COLO829 (cell line): ENCODE measurements around the gene PZP.
"Not testable (repeated sequence)": the region's sequence is repeated elsewhere in the genome, so short reads cannot be mapped to it uniquely, and the experiment has no call there.

Experiments
- DNase-seq: peaks from one replicate; pipeline ENCODE4 v3.0.0; 2012; ENCODE audit warnings: low spot score

The PZP gene

DNA sequence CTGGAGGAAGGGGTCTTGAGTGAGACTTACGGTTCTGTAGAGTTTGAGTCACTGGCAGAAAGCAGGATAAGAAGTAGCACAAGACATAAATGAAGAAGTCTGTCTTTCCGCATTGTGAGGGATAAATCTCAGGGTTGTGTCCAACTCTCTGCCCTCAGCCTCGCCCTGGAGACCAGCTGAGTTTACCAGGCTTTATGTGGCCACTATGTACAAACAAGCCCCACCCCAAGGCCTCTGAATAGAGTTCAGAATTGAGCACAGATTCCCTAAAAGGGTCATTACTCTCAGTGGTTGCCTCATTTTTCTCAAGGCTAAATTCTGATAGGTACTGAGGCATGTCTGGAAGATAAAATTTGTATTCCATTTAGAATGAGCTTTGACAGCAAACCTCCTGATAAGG is at the start of gene PZP:
PZP (minus strand) TSS at position 167 of the 400 bp plus-strand sequence; CDS start at position 113, 54 bp downstream.
- no peak for DNase-seq

GRCh38 chr12:9256758-9257405 is 48.7 kb upstream of the PZP start:
- DNase-seq = peak; percentile 43

DNA sequence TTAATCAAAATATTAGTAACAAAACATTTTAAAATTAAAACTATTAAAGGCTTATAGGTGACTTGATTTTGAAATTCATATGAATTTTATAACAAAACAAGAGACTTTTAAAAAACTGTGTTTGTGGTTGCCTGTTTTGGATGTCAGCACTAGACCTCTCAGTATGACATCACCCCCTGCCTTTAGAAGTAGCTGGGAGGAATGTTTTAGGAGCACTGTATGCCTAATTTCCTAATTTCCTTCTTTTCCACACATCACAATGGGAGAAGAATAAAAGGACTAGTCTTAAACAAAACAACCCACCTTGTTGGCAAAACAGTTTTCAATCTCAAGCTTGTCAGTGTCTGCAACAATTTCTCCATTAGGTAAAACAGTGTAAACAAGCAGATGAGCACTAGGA is 48.1 kb upstream of the PZP start:
- no peak for DNase-seq

DNA sequence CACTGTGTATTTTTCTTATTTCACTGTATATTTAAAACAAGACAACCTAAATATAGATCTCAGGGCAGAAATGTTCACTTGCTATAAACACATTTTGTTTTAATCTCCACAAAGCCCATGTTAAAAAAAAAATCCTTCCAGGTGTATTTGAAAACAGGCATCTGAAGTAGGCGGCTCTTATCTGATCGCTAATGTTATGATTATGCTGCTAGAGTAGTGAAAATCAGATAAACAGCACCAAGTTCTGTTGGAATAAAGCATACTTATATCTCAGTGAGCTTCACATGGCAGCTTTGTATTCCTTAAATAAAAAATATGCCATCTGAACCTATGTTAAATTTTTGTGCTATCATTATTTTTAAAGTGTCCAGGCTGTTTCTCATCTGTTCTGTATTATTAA is 47.6 kb upstream of the PZP start:
- DNase-seq = no peak

GRCh38 chr12:9253464-9253863 is 45.3 kb upstream of the PZP start:
- DNase-seq = no peak

DNA sequence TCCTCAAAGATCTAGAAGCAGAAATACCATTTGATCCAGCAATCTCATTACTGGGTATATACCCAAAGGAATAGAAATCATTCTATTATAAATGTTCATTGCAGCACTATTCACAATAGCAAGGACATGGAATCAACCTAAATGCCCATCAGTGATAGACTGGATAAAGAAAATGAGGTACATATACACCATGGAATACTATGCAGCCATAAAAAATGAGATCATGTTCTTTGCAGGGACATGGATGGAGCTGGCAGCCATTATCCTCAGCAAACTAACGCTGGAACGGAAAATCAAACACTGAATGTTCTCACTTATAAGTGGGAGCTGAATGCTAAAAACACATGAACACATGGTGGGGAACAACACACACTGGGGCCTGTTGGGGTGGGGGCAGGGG is 44.6 kb upstream of the PZP start:
- not testable (repeated sequence) for DNase-seq

DNA sequence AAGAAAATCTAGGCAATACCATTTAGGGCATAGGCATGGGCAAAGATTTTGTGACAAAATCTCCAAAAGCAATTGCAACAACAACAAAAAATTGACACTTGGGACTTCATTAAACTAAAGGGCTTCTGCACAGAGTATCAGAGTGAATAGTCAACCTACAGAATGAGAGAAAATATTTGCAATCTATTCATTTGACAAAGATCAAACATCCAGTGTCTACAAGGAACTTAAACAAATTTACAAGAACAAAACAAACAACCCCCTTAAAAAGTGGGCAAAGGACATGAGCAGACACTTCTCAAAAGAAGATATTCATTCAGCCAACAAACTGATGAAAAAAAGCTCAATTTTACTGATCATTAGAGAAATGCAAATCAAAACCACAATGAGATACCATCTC is 44.1 kb upstream of the PZP start:
- no peak for DNase-seq

GRCh38 chr12:9248435-9248834 is 40.2 kb upstream of the PZP start:
- no peak for DNase-seq

- DNase-seq = peak; percentile 13
Observed at GRCh38 chr12:9244894-9245293, 36.7 kb upstream of the PZP start.

DNA sequence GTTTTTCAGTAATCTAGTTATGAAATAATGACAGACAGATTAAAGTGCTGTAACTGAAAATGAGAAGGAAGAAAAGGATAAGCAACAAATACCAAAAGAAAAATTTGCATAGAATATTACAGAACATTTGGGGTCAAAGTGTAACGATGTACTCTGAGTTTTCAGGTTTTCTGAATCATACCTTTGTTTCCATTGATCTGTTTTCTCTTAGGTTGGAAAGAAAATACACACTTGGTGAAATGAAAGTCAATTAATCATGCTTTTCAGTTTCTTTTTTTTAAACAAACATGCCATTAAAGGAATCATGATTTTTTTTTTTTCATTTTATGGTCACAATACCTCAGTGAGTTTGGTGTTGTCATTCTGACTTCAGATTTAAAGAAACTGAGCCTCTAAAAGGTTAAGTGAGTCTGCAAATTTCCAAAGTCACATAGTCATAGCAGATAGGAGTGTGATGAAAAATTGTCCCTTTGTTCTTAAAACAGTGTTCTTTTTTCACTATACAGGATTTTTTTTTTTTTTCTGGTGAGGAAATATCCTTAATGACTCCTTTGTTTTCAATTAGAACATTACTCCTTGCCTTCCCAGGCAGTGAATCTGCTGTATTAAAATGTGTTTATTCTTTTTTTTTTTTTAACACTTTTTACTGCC is 35.9 kb upstream of the PZP start:
- DNase-seq = peak; percentile 43

GRCh38 chr12:9241301-9241700 is 33.1 kb upstream of the PZP start:
- no peak for DNase-seq

DNA sequence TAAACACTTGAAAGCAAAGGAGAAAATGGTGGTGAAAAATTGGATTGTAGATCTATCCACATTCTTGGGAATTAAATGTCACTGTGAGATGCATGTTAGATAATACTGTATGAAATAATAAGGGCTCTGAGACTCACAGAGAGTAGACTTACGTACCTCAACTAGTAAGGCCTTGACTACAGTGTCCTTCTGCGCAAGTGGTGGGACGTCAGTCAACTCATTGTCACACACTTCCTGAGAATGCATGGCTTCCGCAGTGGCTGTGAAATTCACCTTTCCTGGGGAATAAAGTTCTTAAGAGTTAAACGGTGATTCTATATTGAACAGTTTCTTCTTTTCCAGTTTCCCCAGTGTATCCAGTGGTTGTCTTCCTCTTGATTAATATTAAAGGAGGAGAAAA is 32.6 kb upstream of the PZP start:
- DNase-seq = no peak

DNA sequence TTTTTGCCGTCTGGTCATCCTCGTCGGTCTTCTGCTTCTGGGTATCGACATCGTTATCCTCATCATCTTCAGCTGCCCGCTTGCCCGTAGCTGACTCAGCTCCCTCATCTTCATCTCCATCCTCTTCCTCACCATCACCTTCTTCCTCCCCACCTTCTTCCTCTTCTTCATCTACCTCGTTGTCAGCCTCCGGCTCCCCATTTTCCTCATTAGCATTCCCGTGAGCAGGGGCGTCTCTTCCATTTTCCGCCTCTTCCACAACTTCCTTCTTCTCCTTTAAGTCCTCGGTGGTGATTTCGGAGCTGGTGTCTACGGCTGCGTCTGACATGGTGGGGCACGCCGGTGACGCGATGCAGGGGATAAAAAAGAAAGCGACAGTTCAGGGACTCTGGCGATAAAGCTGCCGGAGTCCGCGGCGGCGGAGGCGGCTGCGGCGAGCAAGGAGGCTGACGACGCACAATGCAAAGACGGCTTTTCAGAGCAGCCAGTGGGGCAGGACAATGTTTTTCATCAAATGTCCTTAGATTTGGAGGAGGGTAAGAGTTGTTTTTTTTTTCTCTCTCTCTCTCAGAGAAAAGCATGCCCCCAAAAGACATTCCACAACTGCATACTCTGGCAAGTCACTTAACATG is 31.9 kb upstream of the PZP start:
- DNase-seq = not testable (repeated sequence)

DNA sequence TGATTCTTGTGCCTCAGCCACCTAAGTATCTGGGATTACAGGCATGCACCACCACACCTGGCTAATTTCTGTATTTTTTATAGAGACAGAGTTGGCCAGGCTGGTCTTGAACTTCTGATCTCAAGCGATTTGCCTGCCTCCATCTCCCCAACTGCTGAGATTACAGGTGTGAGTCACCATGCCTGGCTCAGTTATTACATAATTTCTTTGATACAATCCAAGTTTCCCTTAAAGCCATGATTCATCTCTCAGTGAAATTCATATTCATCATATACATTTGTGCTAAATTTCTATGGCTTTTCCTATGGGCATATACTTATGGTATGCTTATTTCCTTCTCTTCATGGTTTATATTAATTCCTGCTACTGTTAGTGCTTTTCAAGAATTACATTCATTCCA is 29.1 kb upstream of the PZP start:
- no peak for DNase-seq

DNA sequence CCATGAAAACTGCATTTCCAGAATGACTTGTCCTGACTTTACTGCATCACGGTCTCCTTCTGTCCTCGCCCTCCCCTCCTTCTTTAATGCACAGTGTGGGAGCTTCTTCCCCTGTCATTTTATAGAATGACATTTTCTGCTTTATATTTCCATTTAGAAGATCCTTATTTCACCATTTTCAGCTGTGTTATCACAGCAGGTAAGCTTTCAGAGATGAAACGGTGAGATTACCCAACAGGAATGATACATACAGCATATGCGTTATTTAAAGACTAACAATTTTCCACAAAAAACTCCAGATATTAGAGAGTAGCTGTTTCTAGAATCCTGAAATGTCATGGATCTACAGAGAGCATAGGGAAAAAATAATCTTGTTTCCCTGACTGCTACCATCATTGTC is 27.3 kb upstream of the PZP start:
- DNase-seq = no peak

GRCh38 chr12:9227950-9228349 is 19.8 kb upstream of the PZP start:
- peak; percentile 6 for DNase-seq

- DNase-seq = no peak
Observed at GRCh38 chr12:9223830-9224229, 15.6 kb upstream of the PZP start.

DNA sequence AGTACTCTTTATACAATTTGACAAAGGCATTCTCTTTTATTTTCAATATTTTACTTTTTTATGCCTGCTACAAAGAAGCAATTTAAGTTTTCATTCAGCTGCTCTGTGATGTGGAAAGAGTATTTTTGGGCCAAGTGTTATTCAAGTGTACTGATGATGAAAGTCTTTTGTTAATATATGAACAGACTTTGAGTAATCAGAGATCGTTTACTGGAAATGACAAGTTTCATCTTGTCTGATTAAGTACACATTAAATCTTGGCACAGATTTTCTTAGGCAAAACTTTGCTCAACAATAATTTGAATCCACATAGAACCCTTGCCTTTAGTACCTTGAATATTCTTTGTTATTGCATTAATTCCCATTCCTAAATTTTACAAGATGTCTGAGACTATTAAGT is 13.3 kb upstream of the PZP start:
- DNase-seq = no peak

GRCh38 chr12:9221011-9221410 is 12.8 kb upstream of the PZP start:
- not testable (repeated sequence) for DNase-seq

DNA sequence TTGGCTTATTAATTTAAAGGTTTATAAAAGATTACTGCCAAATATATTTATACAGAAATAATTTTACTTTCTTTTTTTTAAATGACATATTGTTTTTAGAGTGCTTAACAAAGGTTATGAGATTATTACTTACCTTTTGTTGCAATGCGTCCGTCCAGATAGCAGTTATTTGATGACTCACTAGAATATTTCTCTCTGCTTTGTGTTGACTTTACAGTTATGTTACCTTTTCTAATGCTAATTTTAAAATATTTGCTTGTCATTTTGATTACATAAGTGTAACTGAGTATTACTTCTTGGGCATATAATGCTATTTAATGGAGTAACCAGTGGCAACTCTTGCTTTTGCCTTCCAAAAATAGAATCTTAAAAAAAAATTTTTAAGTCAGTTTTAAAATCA is 6.3 kb upstream of the PZP start:
- no peak for DNase-seq

DNA sequence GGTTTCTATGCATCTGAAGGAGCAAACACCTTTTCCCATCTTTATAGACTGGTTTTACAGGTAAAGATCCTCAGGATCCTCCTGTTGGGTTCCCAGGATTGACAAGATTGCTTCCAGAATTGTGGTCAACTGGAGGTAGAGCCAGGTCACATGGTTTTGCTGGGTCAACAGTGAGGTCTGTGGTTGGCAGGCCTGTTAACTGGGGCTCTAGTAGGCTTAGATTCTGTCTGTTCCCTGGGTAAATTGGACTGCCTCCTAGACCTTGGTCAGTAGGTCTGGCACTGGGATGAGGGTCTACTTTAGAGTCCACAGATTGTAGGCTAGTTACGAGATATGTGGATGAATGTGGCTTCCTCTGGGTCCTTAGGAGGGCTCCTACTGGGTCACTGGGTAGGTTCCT is 3.5 kb upstream of the PZP start:
- no peak for DNase-seq

DNA sequence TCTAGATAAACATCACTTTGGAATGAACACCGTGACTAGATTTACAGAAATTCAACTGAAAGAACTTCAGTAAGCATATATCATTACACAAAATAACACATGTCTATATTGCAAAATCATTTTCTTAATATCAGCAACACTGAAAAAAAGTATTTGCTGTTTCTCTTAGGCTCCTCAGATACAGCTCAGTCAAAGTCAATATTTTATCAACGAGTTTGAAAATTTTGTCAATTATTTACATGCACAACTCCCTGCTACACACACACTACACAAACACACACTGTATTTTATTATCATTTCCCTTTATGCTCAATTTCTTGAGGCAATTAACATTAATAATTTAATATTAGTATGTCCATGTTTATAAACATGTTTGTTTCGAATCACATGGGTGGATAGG is 3.8 kb downstream of the PZP start:
- no peak for DNase-seq

DNA sequence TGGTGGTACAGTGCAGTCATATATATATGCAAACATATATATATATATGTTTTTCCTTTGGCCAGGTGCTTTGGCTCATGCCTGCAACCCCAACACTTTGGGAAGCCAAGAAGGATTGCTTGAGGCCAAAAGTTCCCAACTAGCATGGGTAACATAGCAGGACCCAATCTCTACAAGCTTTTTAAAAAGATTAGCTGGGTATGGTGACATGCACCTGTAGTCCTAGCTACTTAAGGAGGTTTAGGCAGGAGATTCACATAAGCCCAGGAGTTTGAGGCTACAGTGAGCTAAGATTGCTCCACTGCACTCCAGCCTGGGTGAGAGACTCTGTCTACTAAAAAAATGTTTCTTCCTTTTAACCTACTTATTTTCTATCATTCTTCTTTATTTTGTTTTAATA is 10.2 kb downstream of the PZP start:
- no peak for DNase-seq

GRCh38 chr12:9184276-9184675 is 23.9 kb downstream of the PZP start:
- DNase-seq = no peak
